Astrocyte of the spinal cord (primary cell): ENCODE measurements around the gene PTPRT.

Experiments used
- DNase-seq: peaks from one replicate; pipeline ENCODE4 v3.0.0; 2011; ENCODE audit warnings: low read depth, low spot score
- H3K4me3 ChIP-seq: 2 replicates; pipeline ENCODE4 v1.5.1; 2011; ENCODE audit warnings: low read depth, mild to moderate bottlenecking, low read length, moderate library complexity
- CTCF ChIP-seq: IDR thresholded peaks from 2 replicates; pipeline ENCODE4 v1.5.1; 2012; ENCODE audit warnings: low read depth, mild to moderate bottlenecking, low read length, inconsistent platforms
- in situ Hi-C: cut with HindIII; loops from 2 replicates; pipeline ENCODE4 v1.10.0; 2017; ENCODE audit warnings: low sequenced_read_pairs

Gene PTPRT

GRCh38 chr20:42441196-42441863 lies 748.4 kb downstream of the PTPRT start:
- no peak overlapping the region for H3K4me3 ChIP-seq
- no peak for DNase-seq
- in situ Hi-C loops: no loop called here
- no peak for TF ChIP-seq CTCF

- H3K4me3 ChIP-seq: no peak overlapping the region
- no peak for DNase-seq
- TF ChIP-seq CTCF: no peak
- in situ Hi-C loops: no loop called here
These were observed 754.5 kb downstream of the PTPRT start for GRCh38 chr20:42435230-42435629.

GRCh38 chr20:42432496-42433334 lies 757.0 kb downstream of the PTPRT start:
- no peak for TF ChIP-seq CTCF
- in situ Hi-C loops: no loop called here
- DNase-seq: no peak
- no peak overlapping the region for H3K4me3 ChIP-seq

GRCh38 chr20:42430598-42430997 lies 759.1 kb downstream of the PTPRT start:
- in situ Hi-C loops: no loop called here
- TF ChIP-seq CTCF: no peak
- DNase-seq: no peak
- no peak overlapping the region for H3K4me3 ChIP-seq

GRCh38 chr20:42429761-42430458 lies 759.8 kb downstream of the PTPRT start:
- H3K4me3 ChIP-seq: no peak overlapping the region
- no peak for DNase-seq
- in situ Hi-C loops: no loop called here
- no peak for TF ChIP-seq CTCF

- no peak overlapping the region for H3K4me3 ChIP-seq
- in situ Hi-C loops: no loop called here
- no peak for TF ChIP-seq CTCF
- DNase-seq: no peak
These were observed 769.7 kb downstream of the PTPRT start for GRCh38 chr20:42419814-42420532.
